HS-27A (cell line): ENCODE measurements around the gene HHEX.

ENCODE experiments used
- DNase-seq: peaks from one replicate; pipeline ENCODE4 v3.0.0-alpha.2; 2012; ENCODE audit warnings: low read depth, missing footprints

Gene HHEX

GRCh38 chr10:92692697-92693533 is 3.2 kb downstream of the HHEX start:
- no peak for DNase-seq

DNA sequence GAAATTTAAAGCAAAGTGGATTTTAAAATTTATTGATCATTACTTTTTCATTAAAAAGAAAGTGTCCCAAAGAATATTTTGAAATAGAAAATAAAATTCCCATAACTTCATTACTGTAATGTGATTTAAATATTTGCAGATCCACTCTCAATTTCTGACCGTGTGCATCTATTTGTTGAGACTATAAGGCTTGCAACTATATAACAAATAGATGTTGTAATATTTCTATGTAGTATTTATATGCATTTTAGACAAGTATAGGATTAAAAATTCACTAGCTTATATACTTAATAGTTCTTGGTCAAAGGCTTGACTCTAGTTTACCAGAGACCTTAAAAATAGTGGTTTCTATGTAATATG is 3.8 kb downstream of the HHEX start:
- DNase-seq, result no peak

- no peak for DNase-seq
Measured at GRCh38 chr10:92695679-92696605, 6.2 kb downstream of the HHEX start.

GRCh38 chr10:92696606-92697383 is 7.0 kb downstream of the HHEX start:
- DNase-seq, result no peak

DNA sequence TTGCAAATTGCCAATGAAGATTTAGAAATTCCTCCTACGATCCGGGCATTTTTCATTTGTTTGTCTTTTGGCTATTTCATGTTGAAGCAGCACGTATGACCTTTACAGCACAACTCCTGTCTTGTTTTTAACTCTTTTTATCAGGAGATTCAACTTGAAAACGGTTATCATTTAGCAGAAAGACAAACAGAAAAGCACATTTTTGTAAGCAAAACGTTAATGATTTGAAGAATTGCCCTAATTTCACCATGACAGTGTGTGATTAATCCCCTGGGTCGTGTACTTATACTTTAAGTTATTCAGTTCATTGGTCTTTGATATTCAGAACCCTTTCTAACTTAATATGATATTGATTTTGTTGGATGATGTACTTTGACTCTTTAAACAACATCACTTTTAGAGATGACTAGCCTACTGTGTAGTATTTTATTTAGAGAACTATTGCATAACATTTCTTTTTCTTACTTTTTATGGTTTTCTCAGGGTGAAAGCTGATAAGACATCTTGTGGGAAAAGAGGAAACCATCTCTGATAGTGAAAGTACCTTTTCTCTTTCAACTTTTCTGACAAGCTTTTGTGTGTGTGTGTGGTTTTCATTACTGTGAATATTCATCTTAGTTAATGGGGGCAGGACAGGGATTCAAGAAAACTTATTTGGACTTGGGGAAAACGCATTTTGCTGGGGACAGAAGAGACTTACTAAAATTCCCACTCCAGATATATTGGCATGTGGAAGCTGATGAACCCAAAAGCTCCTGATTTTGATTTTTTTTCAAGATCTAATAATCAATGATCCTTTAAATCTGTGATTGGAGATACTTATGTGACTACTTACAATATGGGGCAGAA is 8.1 kb downstream of the HHEX start:
- no peak for DNase-seq

GRCh38 chr10:92699193-92699517 is 9.4 kb downstream of the HHEX start:
- no peak for DNase-seq

DNA sequence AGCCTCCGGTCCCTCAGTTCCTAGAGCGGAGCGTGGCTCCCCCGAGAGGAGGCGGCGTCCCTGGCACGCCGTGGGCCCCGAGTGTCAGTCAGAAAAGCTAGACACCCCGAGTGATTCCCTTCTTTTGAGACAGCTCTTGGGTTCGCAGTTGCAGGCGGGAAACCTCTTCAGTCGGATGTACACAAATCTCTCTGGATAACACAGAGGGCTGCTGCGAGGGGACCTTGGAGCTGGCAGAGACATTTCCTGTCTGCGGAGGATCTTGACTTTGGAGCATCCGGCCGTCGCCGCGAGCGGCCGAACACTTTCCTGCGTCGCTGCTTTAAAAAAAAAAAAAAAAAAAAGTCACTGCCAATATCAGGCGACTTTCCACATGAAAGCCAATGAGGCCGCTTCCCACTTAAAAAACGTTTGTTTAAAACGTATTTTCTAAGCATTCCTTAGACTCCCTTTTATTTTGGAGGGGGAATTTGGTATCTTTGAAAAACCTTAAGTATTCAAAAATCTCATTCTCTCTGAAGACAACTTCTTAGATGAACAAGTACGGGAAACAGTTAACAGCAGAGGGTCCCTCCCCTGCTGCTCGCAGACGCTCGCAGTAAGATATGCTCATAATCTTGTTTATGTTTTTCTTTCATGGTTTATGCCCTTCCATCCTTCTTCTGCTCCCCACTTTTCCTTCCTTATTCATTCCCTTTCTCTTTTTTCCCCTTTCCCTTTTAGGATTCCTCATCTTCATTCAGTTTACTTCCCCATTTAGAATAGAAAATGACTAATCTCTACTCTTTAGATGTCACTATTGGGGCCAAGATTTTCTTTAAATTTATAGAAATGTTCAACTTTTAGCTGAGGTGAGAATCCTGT is 10.0 kb downstream of the HHEX start:
- no peak for DNase-seq

DNA sequence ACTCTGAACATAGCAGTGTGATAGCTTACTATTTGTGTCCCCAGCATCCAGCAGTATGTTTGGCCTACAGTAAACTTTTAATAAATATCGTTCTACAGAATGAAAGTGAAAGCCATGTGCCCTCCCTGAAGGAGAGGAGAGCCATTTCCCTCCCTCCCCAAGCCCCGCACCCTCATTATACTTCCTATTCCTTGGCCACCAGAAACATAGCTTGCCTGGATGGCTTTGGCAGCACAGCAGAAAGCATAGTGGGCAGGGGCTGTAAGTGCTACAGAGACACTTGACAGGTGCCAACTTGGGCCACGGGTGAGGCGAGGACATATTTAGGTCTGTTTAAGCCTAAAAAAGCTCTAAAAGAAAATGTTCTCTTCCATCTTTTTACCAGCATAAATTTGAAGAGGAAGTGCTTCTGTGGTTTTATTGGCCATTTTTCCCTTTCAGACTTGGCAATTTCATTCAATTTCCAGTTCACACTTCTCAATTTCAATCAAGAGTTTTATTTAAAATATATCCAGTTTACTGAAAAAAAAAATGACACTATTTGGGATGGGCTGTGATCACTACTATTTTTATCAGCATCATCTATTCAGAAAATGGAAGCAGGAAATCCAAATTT is 12.7 kb downstream of the HHEX start:
- no peak for DNase-seq

- no peak for DNase-seq
Measured at GRCh38 chr10:92712016-92712889, 22.5 kb downstream of the HHEX start.

- no peak for DNase-seq
Measured at GRCh38 chr10:92714152-92714845, 24.5 kb downstream of the HHEX start.

DNA sequence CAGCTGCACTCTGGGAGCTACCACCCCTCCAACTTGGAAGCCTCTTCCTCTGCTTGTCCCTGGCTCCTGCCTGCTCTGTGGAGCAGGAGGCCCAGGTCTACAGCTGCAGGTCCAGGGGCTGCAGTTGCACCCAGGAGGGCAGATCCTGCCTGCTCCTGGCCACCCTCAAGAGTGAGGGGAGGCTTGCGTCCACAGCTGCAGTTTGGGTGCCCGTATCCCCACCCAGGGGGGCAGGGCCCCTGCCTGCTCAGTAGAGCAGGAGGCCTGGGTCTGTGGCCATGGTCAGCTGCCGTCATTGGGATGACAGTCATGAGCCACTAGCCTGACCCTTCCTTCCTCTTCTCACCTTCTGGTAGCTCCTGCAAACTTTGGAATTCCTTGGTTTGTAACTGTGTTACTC is 25.1 kb downstream of the HHEX start:
- DNase-seq, result no peak

GRCh38 chr10:92719991-92720830 is 30.5 kb downstream of the HHEX start:
- DNase-seq, result no peak

DNA sequence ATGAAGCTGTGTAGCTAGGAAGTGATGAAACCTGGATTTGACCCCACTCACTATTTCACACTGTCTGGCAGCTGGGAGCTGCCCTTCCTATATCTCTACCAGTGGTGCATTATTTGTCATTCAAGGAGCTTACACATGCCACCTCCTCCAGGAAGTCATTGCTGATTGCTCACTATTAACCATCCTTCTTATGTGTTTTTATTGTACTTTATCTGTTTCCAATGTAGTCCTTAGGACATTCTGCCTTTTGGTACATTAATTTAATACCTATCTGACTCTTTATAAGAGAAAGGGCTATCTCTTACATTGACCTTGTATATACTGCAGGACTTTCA is 31.0 kb downstream of the HHEX start:
- no peak for DNase-seq

DNA sequence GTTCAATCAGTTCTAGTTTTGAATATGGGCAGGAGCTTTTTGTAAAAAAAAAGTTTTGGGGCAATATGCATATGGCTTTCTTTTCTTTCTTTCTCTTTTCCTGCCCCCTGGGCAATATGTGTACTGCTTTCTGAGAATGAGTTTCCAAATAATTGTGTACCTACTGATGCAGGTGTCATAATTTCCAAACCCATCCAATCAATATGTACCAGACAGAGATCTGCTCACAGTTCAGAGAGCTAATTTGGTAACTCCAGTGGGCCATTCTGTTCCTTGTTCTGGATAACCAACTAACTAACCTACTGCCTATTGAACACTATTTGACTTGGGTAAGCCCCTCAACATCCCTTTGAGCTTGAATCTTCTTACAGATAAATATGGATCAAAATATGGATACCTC is 32.6 kb downstream of the HHEX start:
- DNase-seq, result no peak

DNA sequence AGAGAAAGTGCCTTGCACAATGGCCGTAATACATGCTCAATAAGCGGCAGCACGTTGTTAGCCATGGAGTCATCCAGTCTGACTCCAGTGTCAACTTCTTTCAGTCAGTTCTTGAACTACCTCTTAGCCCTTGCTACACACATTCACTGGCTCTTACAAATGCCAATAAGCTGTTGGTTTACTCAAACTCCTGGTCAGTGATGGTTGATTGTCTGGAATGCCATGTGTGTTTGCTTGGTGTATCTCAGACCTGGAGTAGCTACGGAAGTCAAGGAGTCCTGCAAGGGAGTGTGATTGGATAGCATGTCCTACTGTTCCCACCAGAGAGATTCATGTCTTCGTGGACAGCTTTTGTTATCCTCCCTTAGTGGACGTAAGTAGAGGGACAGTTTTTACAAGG is 37.4 kb downstream of the HHEX start:
- no peak for DNase-seq

DNA sequence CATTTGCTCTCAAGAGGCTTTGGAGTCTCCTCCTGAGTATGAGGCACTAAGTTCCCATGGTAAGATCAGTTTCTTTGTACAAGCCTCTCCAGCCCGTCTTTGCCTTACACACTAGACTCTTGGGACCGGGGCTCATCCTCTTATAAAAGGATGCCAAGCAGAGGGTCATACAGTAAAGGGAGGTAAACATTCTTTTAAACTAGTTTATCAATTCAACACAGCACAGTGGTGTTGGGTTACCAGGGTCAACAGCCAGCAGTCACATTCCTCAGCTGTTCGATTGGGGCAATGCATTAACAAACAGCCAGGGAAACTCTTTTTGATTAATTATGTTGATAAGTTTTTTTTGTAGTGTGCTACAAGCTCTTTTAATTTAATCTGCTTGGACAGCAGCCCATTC is 37.8 kb downstream of the HHEX start:
- DNase-seq, result no peak

- no peak for DNase-seq
Measured at GRCh38 chr10:92729886-92730285, 40.1 kb downstream of the HHEX start.

DNA sequence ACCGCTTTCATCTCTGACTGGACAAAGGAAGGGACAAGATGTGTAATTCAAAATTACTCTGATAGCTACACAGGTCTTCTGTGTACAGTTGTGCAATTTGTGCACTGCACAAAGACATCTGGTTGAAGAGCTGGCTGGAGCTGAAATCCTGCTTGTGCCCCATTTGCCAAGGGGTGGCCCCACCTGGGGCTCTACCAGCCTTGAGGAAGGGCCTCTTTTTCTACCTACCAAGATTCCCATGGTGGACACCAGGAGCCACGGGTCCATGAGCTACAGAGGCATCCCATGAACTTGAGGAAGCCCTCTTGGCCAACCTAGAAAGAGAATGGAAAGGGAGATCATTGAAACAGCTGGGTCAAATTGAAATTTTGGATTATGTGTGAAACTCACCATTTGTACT is 43.2 kb downstream of the HHEX start:
- no peak for DNase-seq
